Endodermal cell (in vitro differentiated cells): ENCODE measurements around the gene CDH13. TPM values are rescaled to one million over a fixed set of nuclear protein-coding genes. Genes with fewer than 3 reads are reported as not detected.

Source experiments
- DNase-seq: peaks from one replicate; pipeline ENCODE4 v3.0.0-alpha.2; 2017
- H3K27ac ChIP-seq: 2 replicates; pipeline ENCODE4 v1.5.1; 2013; ENCODE audit warnings: mild to moderate bottlenecking, low read depth, low read length, moderate library complexity
- H3K27me3 ChIP-seq: 2 replicates; pipeline ENCODE4 v1.6.1; 2013; ENCODE audit warnings: mild to moderate bottlenecking, low read length, moderate library complexity; ENCODE audit not compliant: insufficient read depth, control insufficient read depth, poor library complexity, severe bottlenecking
- H3K36me3 ChIP-seq: 2 replicates; pipeline ENCODE4 v1.7.0; 2013; ENCODE audit warnings: mild to moderate bottlenecking, low read length, moderate library complexity; ENCODE audit not compliant: control insufficient read depth, insufficient read depth
- H3K4me1 ChIP-seq: one replicate; pipeline ENCODE4 v1.7.0; 2013; ENCODE audit warnings: low read length; ENCODE audit not compliant: control insufficient read depth, insufficient read depth
- H3K4me3 ChIP-seq: 2 replicates; pipeline ENCODE4 v1.5.1; 2013; ENCODE audit warnings: mild to moderate bottlenecking, low read length, moderate library complexity
- H3K9ac ChIP-seq: 2 replicates; pipeline ENCODE4 v1.6.1; 2013; ENCODE audit warnings: mild to moderate bottlenecking, low read length, moderate library complexity; ENCODE audit not compliant: poor library complexity, severe bottlenecking; ENCODE audit errors: extremely low read depth
- H3K9me3 ChIP-seq: 2 replicates; pipeline ENCODE4 v1.6.1; 2013; ENCODE audit warnings: mild to moderate bottlenecking, low read length, moderate library complexity; ENCODE audit not compliant: control insufficient read depth
- H3K27ac Mint-ChIP-seq: 2 replicates; pipeline ENCODE4 v1.8.0; 2020; ENCODE audit warnings: mixed read lengths
- H3K27me3 Mint-ChIP-seq: 2 replicates; pipeline ENCODE4 v1.8.0; 2021; ENCODE audit warnings: mild to moderate bottlenecking, mixed read lengths; ENCODE audit not compliant: insufficient read depth
- H3K36me3 Mint-ChIP-seq: 2 replicates; pipeline ENCODE4 v1.8.0; 2020; ENCODE audit warnings: low read depth, mixed read lengths
- H3K4me1 Mint-ChIP-seq: 2 replicates; pipeline ENCODE4 v1.8.0; 2020; ENCODE audit warnings: mixed read lengths
- H3K4me3 Mint-ChIP-seq: 2 replicates; pipeline ENCODE4 v1.8.0; 2020; ENCODE audit warnings: mild to moderate bottlenecking, moderate library complexity, mixed read lengths
- H3K9me3 Mint-ChIP-seq: 2 replicates; pipeline ENCODE4 v1.8.0; 2020; ENCODE audit warnings: mild to moderate bottlenecking, mixed read lengths
- WGBS, 2 experiments: methylation state at CpG; one replicate each; pipeline versions ENCODE4 v1.1.5 to v1.1.7; 2013; ENCODE audit warnings: missing lambda C conversion rate in 2 of 2, mixed read lengths in 1 of 2; ENCODE audit not compliant: insufficient coverage in 1 of 2, insufficient read length in 1 of 2; 5-methylcytosine and 5-hydroxymethylcytosine counted together
- total RNA-seq, 2 donors: library from RNA; stranded (reverse); fragmentation: NEBNext Ultra II Directional in 1 of 2; extraction: Animal tissue kit (Norgen Biotek cat#: 25700) in 1 of 2; gene quantifications; 2 replicates in 1 of 2; 3 replicates in 1 of 2; pipeline ENCODE4 v1.2.1, GENCODE V29; 2021
- TF ChIP-seq, protein P1 (sequence below): fragments of 200-600 bp; sonication (generic); conservative IDR thresholded peaks from 2 replicates; pipeline ENCODE4 v1.5.0; 2021; ENCODE audit warnings: antibody characterized with exemption, mild to moderate bottlenecking

Gene CDH13
- total RNA-seq, 2 donors from 2014 or later = 0.86 to 1.8 TPM

DNA sequence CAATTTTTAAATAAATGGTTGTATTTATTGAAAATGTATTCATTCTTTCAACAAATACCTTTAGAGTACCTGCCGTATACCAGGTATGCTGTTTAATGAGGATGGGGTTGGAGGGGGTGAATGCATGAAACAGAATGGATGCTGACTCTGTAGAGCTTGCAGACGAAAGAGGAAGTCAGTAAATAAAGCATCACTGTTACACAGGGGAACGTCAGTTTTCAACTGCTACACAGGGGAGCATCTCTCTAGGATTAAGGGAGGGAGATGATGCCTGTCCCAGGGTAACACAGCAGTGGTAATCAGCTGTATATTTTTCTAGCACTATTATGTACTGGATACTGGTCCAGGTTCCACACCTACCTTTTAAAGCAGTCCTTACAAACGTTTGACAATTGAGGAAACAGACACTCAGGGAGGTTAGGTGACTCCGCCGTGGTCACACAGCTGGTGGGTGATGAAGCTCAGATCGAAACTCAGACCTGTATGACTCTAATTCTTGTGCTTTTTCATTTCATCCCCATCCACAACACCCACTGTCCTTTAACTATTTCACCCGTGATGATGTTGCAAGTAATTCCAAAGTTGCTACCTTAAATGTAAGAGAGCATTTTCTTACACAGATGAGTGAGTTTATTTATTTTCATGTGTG lies 728.9 kb downstream of the CDH13 start:
- H3K36me3 Mint-ChIP-seq = no peaks in the 10 kb centered on the region

GRCh38 chr16:83356266-83356665 lies 729.5 kb downstream of the CDH13 start:
- Mint-ChIP-seq H3K36me3 (no peaks in the 10 kb centered on the region), H3K9me3 (no peaks in the 10 kb centered on the region), H3K27me3 (no peaks in the 10 kb centered on the region), H3K27ac (no peak overlapping the region), H3K4me1 (no peaks in the 10 kb centered on the region), H3K4me3 (no peak overlapping the region)
- 0 to 6% methylated on average over 2 to 4 of the region's 4 CpGs for WGBS, 2 experiments
- DNase-seq = peak; percentile 62
- Histone ChIP-seq H3K4me3 (no peak overlapping the region), H3K27me3 (no peaks in the 10 kb centered on the region), H3K36me3 (no peaks in the 10 kb centered on the region), H3K9ac (no peak overlapping the region), H3K27ac (no peak overlapping the region), H3K9me3 (no peaks in the 10 kb centered on the region), H3K4me1 (no peaks in the 10 kb centered on the region)
- TF ChIP-seq, protein P1, sequence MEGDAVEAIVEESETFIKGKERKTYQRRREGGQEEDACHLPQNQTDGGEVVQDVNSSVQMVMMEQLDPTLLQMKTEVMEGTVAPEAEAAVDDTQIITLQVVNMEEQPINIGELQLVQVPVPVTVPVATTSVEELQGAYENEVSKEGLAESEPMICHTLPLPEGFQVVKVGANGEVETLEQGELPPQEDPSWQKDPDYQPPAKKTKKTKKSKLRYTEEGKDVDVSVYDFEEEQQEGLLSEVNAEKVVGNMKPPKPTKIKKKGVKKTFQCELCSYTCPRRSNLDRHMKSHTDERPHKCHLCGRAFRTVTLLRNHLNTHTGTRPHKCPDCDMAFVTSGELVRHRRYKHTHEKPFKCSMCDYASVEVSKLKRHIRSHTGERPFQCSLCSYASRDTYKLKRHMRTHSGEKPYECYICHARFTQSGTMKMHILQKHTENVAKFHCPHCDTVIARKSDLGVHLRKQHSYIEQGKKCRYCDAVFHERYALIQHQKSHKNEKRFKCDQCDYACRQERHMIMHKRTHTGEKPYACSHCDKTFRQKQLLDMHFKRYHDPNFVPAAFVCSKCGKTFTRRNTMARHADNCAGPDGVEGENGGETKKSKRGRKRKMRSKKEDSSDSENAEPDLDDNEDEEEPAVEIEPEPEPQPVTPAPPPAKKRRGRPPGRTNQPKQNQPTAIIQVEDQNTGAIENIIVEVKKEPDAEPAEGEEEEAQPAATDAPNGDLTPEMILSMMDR = peak; percentile 81

More for the DNA sequence above, 728.9 kb downstream of the CDH13 start:
- 79 to 81% methylated on average over 6 to 7 of the region's 8 CpGs for WGBS, 2 experiments
- H3K9me3 ChIP-seq = no peaks in the 10 kb centered on the region
- H3K4me1 ChIP-seq = no peaks in the 10 kb centered on the region
- H3K9ac ChIP-seq = no peak overlapping the region
- no peaks in the 10 kb centered on the region for H3K4me1 Mint-ChIP-seq
- no peak for DNase-seq
- no peaks in the 10 kb centered on the region for H3K36me3 ChIP-seq
- H3K9me3 Mint-ChIP-seq = no peaks in the 10 kb centered on the region
- TF ChIP-seq, protein P1 = no peak
- H3K27ac Mint-ChIP-seq = no peak overlapping the region
- no peak overlapping the region for H3K27ac ChIP-seq
- no peaks in the 10 kb centered on the region for H3K27me3 ChIP-seq
- H3K4me3 Mint-ChIP-seq = no peak overlapping the region
- H3K4me3 ChIP-seq = no peak overlapping the region
- H3K27me3 Mint-ChIP-seq = no peaks in the 10 kb centered on the region

DNA sequence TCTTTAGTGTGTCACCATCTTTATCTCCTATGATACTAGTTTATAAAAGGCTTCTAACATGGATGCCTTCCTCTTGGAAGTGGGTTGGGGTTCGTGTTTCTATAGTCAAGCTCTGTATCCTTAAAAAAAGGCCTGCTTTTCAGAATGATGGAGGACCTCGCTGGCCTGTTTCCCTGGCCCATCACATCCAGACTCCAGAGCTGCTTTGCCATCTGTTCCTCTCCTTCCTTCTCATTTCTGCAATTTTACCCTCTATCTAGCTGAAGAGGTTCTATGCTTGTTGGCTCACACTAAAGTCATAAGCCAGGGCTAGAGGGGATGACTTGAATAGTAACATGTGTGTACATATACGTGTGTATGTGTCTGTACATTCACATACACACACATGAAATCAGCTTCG lies 730.2 kb downstream of the CDH13 start:
- no peaks in the 10 kb centered on the region for H3K27me3 ChIP-seq
- no peak overlapping the region for H3K4me3 Mint-ChIP-seq
- no peak overlapping the region for H3K4me3 ChIP-seq
- no peaks in the 10 kb centered on the region for H3K9me3 ChIP-seq
- H3K4me1 Mint-ChIP-seq = no peaks in the 10 kb centered on the region
- no peak overlapping the region for H3K27ac Mint-ChIP-seq
- DNase-seq = no peak
- WGBS, 2 experiments = 71 to 80% methylated on average over 4 of the region's 4 CpGs
- TF ChIP-seq, protein P1 = no peak
- no peaks in the 10 kb centered on the region for H3K36me3 Mint-ChIP-seq
- H3K9ac ChIP-seq = no peak overlapping the region
- H3K9me3 Mint-ChIP-seq = no peaks in the 10 kb centered on the region
- no peaks in the 10 kb centered on the region for H3K27me3 Mint-ChIP-seq
- no peak overlapping the region for H3K27ac ChIP-seq
- H3K4me1 ChIP-seq = no peaks in the 10 kb centered on the region
- no peaks in the 10 kb centered on the region for H3K36me3 ChIP-seq
